Measurements from ENCODE around the gene ARHGAP5.

GRCh38 chr14:32137892-32138291 is 60.8 kb downstream of the ARHGAP5 start:
- TF ChIP-seq CTCF (IDR thresholded peaks at IDR 0.05) (no peak), POLR2A (IDR thresholded peaks at IDR 0.05) (no peak)
